HUES48 (cell line): ENCODE data around the gene CNOT2.

Source experiments
- H3K27ac ChIP-seq: one replicate; pipeline ENCODE4 v1.7.0; 2013; ENCODE audit warnings: low read depth, low read length, inconsistent platforms
- H3K27me3 ChIP-seq: 2 replicates; pipeline ENCODE4 v1.6.1; 2013; ENCODE audit warnings: mild to moderate bottlenecking, low read length; ENCODE audit not compliant: control insufficient read depth, insufficient read depth
- H3K36me3 ChIP-seq: 2 replicates; pipeline ENCODE4 v1.6.1; 2013; ENCODE audit warnings: low read length; ENCODE audit not compliant: control insufficient read depth, insufficient read depth
- H3K4me1 ChIP-seq: 2 replicates; pipeline ENCODE4 v1.6.1; 2013; ENCODE audit warnings: mild to moderate bottlenecking, low read length; ENCODE audit not compliant: control insufficient read depth, insufficient read depth
- H3K4me3 ChIP-seq: 2 replicates; pipeline ENCODE4 v1.5.1; 2013; ENCODE audit warnings: mild to moderate bottlenecking, low read depth, low read length
- H3K9ac ChIP-seq: 2 replicates; pipeline ENCODE4 v1.6.1; 2013; ENCODE audit warnings: mild to moderate bottlenecking, low read depth, low read length, moderate library complexity
- H3K9me3 ChIP-seq: 2 replicates; pipeline ENCODE4 v1.6.1; 2013; ENCODE audit warnings: low read length; ENCODE audit not compliant: control insufficient read depth, insufficient read depth

CNOT2 gene

DNA sequence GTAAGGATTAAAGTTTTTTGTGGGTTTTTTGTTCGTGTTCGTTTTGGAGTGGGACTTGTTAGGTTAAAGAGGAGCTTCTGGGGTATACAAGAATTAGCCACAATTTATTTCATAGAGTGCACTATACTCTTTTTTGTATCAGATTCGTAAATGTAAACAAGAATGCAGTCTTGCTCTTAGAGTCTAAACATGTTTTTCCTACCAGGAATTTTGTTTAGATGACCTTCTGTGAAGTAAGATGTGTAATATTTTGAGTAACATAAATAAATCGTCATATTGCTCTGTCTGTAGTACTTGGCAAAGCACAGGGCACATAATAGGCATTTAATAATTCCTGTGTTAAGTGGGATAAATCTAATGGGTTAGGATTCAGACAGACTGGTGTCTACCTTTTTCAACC lies 9.6 kb downstream of the CNOT2 start:
- H3K27ac ChIP-seq, result no peak overlapping the region
- no peak overlapping the region for H3K9ac ChIP-seq
- H3K36me3 ChIP-seq, result 0 out of 2 replicates have a peak, but pooled peaks cover 4% of the 10 kb centered on the region
- H3K9me3 ChIP-seq, result no peaks in the 10 kb centered on the region
- no peaks in the 10 kb centered on the region for H3K27me3 ChIP-seq
- H3K4me1 ChIP-seq, result peaks cover 43% of the 10 kb centered on the region
- no peak overlapping the region for H3K4me3 ChIP-seq

GRCh38 chr12:70254225-70254624 lies 11.0 kb downstream of the CNOT2 start:
- Histone ChIP-seq H3K4me1 (peaks cover 54% of the 10 kb centered on the region), H3K4me3 (no peak overlapping the region), H3K9me3 (no peaks in the 10 kb centered on the region), H3K9ac (no peak overlapping the region), H3K36me3 (0 out of 2 replicates have a peak, but pooled peaks cover 4% of the 10 kb centered on the region), H3K27ac (no peak overlapping the region), H3K27me3 (no peaks in the 10 kb centered on the region)

DNA sequence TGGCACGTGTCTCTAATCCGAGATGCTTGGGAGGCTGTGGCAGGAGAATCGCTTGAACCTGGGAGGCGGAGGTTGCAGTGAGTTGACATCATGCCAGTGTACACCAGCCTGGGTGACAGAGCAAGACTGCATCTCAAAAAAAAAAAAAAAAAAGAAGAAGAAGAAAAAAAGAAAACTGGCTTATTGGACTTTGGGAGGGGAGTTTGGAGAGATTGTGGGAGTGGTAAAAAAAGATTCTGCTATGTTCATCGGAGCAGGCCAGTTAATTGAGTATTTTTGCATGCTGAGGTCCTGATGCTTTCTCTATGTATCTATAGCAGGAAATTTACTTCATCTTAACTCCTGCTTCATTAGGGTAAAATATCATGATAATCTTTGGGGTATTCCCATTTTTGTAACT lies 11.6 kb downstream of the CNOT2 start:
- Histone ChIP-seq H3K4me1 (peaks cover 53% of the 10 kb centered on the region), H3K27me3 (no peaks in the 10 kb centered on the region), H3K36me3 (no peaks in the 10 kb centered on the region), H3K4me3 (no peak overlapping the region), H3K9ac (no peak overlapping the region), H3K27ac (no peak overlapping the region), H3K9me3 (no peaks in the 10 kb centered on the region)

DNA sequence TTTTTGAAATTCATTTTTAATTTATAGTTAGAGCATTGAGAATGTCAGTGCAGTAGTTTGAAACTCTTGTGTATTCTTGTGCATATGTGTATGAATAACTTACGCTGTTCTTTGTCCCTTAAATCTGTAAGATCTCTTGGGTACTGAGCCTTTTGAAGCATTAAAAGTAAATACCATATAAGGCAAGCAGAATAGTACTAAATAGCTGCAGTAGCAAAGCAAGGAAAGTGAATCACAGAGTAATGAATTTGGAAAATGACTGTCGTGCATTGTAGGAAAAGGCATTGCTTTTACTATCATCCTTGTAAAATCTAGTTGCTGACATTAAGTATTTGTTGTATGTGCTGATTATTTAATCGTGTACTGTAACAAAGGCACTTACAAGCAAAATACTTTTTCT lies 12.1 kb downstream of the CNOT2 start:
- Histone ChIP-seq H3K9me3 (no peaks in the 10 kb centered on the region), H3K4me1 (peaks cover 48% of the 10 kb centered on the region), H3K4me3 (no peak overlapping the region), H3K27me3 (no peaks in the 10 kb centered on the region), H3K27ac (no peak overlapping the region), H3K9ac (no peak overlapping the region), H3K36me3 (no peaks in the 10 kb centered on the region)

GRCh38 chr12:70258605-70259403 lies 15.6 kb downstream of the CNOT2 start:
- peaks cover 46% of the 10 kb centered on the region for H3K4me1 ChIP-seq
- no peak overlapping the region for H3K27ac ChIP-seq
- H3K36me3 ChIP-seq, result no peaks in the 10 kb centered on the region
- no peak overlapping the region for H3K9ac ChIP-seq
- H3K27me3 ChIP-seq, result no peaks in the 10 kb centered on the region
- no peak overlapping the region for H3K4me3 ChIP-seq
- no peaks in the 10 kb centered on the region for H3K9me3 ChIP-seq

DNA sequence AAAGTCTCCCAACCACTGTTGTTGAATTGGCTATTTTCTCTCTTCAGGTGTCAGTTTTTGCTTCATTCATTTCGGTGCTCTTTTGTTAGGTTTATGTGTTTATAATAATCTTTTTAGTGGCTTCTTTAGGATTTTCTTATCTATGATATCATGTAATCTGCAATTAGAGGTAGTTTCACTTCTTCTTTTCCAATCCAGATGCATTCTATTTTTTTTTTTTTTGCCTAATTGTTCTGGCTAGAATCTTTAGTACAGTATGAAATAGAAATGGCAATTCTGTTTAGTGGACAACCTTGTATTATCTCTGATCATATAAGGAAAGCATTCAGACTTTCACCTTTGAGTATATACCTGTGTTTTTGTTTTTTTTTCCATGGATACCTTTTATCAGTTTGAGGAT lies 17.4 kb downstream of the CNOT2 start:
- peaks cover 48% of the 10 kb centered on the region for H3K4me1 ChIP-seq
- H3K9me3 ChIP-seq, result no peaks in the 10 kb centered on the region
- no peak overlapping the region for H3K9ac ChIP-seq
- H3K27me3 ChIP-seq, result no peaks in the 10 kb centered on the region
- H3K36me3 ChIP-seq, result no peaks in the 10 kb centered on the region
- no peak overlapping the region for H3K27ac ChIP-seq
- no peak overlapping the region for H3K4me3 ChIP-seq

GRCh38 chr12:70264067-70264867 lies 21.0 kb downstream of the CNOT2 start:
- H3K36me3 ChIP-seq, result no peaks in the 10 kb centered on the region
- H3K27ac ChIP-seq, result peak overlapping the region; percentile 10
- H3K9me3 ChIP-seq, result no peaks in the 10 kb centered on the region
- no peak overlapping the region for H3K4me3 ChIP-seq
- H3K4me1 ChIP-seq, result peaks cover 30% of the 10 kb centered on the region
- H3K27me3 ChIP-seq, result no peaks in the 10 kb centered on the region
- H3K9ac ChIP-seq, result no peak overlapping the region

GRCh38 chr12:70265132-70265531 lies 21.9 kb downstream of the CNOT2 start:
- no peak overlapping the region for H3K9ac ChIP-seq
- no peaks in the 10 kb centered on the region for H3K9me3 ChIP-seq
- H3K27me3 ChIP-seq, result no peaks in the 10 kb centered on the region
- H3K27ac ChIP-seq, result no peak overlapping the region
- peaks cover 26% of the 10 kb centered on the region for H3K4me1 ChIP-seq
- H3K4me3 ChIP-seq, result no peak overlapping the region
- H3K36me3 ChIP-seq, result no peaks in the 10 kb centered on the region

GRCh38 chr12:70267550-70267949 lies 24.3 kb downstream of the CNOT2 start:
- peaks cover 26% of the 10 kb centered on the region for H3K4me1 ChIP-seq
- no peaks in the 10 kb centered on the region for H3K27me3 ChIP-seq
- H3K27ac ChIP-seq, result no peak overlapping the region
- no peak overlapping the region for H3K4me3 ChIP-seq
- H3K36me3 ChIP-seq, result no peaks in the 10 kb centered on the region
- no peak overlapping the region for H3K9ac ChIP-seq
- H3K9me3 ChIP-seq, result no peaks in the 10 kb centered on the region

DNA sequence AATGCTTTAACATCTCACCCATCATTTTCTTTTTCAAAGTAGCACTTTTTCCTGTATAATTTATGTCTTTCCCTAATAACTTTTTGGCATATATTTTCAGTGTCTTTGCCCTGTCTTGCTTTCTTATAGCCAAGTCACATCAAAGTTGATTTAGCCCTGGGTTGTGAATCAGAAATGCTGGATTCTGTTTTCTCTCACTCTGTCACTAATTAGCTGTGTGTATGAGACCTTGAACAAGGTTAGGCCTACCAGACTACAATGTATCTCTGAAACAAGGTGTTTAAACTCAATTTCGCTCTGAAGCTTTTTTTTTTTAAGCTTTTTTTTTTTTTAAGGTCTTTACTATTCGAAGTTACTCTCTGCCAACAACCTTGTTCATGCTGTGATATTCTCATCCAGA lies 25.7 kb downstream of the CNOT2 start:
- Histone ChIP-seq H3K27ac (no peak overlapping the region), H3K9ac (no peak overlapping the region), H3K27me3 (no peaks in the 10 kb centered on the region), H3K36me3 (no peaks in the 10 kb centered on the region), H3K4me1 (peaks cover 13% of the 10 kb centered on the region), H3K9me3 (no peaks in the 10 kb centered on the region), H3K4me3 (no peak overlapping the region)

- no peak overlapping the region for H3K9ac ChIP-seq
- H3K4me3 ChIP-seq, result no peak overlapping the region
- no peaks in the 10 kb centered on the region for H3K27me3 ChIP-seq
- no peaks in the 10 kb centered on the region for H3K36me3 ChIP-seq
- no peak overlapping the region for H3K27ac ChIP-seq
- H3K9me3 ChIP-seq, result no peaks in the 10 kb centered on the region
- peaks cover 14% of the 10 kb centered on the region for H3K4me1 ChIP-seq
Measured at GRCh38 chr12:70270108-70270507, 26.9 kb downstream of the CNOT2 start.
